NCI-H1092 treated with DMSO at 0.1 percent for 48 hours (cell line): ENCODE measurements around the gene EIF2AK2.

Source experiments
- DNase-seq: peaks from one replicate; lab custom pipeline; 2025; lab: John Stamatoyannopoulos, UW

EIF2AK2 gene

GRCh38 chr2:37171624-37171950 lies 14.8 kb upstream of the EIF2AK2 start:
- DNase-seq: no peak

GRCh38 chr2:37168217-37168981 lies 11.6 kb upstream of the EIF2AK2 start:
- peak; percentile 12 for DNase-seq

GRCh38 chr2:37167636-37168180 lies 10.9 kb upstream of the EIF2AK2 start:
- DNase-seq: no peak

GRCh38 chr2:37164757-37165156 lies 8.0 kb upstream of the EIF2AK2 start:
- DNase-seq: no peak

- DNase-seq: peak; percentile 16
Measured at GRCh38 chr2:37156071-37156856, 516 bp downstream of the EIF2AK2 start.

GRCh38 chr2:37154785-37155184 lies 2.0 kb downstream of the EIF2AK2 start:
- no peak for DNase-seq

- DNase-seq: no peak
Measured at GRCh38 chr2:37153224-37153623, 3.6 kb downstream of the EIF2AK2 start.

GRCh38 chr2:37149626-37150322 lies 7.0 kb downstream of the EIF2AK2 start:
- no peak for DNase-seq

- DNase-seq: no peak
Measured at GRCh38 chr2:37148325-37148724, 8.5 kb downstream of the EIF2AK2 start.

GRCh38 chr2:37146062-37146461 lies 10.7 kb downstream of the EIF2AK2 start:
- DNase-seq: no peak

GRCh38 chr2:37143974-37144373 lies 12.8 kb downstream of the EIF2AK2 start:
- no peak for DNase-seq

- no peak for DNase-seq
Measured at GRCh38 chr2:37142546-37142945, 14.2 kb downstream of the EIF2AK2 start.

GRCh38 chr2:37132914-37133313 lies 23.9 kb downstream of the EIF2AK2 start:
- no peak for DNase-seq

GRCh38 chr2:37125416-37125815 lies 31.4 kb downstream of the EIF2AK2 start:
- DNase-seq: no peak

GRCh38 chr2:37119157-37119556 lies 37.6 kb downstream of the EIF2AK2 start:
- DNase-seq: no peak

- no peak for DNase-seq
Measured at GRCh38 chr2:37117566-37117965, 39.2 kb downstream of the EIF2AK2 start.

- no peak for DNase-seq
Measured at GRCh38 chr2:37111958-37112357, 44.8 kb downstream of the EIF2AK2 start.

- DNase-seq: no peak
Measured at GRCh38 chr2:37110306-37111212, 46.2 kb downstream of the EIF2AK2 start.

GRCh38 chr2:37109523-37109922 lies 47.3 kb downstream of the EIF2AK2 start:
- no peak for DNase-seq

GRCh38 chr2:37105150-37105549 lies 51.6 kb downstream of the EIF2AK2 start:
- DNase-seq: no peak

- no peak for DNase-seq
Measured at GRCh38 chr2:37104178-37104577, 52.6 kb downstream of the EIF2AK2 start.

GRCh38 chr2:37102588-37102987 lies 54.2 kb downstream of the EIF2AK2 start:
- DNase-seq: no peak
